ENCODE results near the gene IL20RA. TPM values are rescaled to one million over a fixed set of nuclear protein-coding genes. Genes with fewer than 3 reads are reported as not detected.

IL20RA gene
- polyA plus RNA-seq, 4 donors: 1.0 to 1.6 (median 1.5) TPM

- DNase-seq (ENCODE audit: low read depth in 4 of 4, low spot score in 2 of 4): no peak
Measured at GRCh38 chr6:137013031-137013430, 31.7 kb downstream of the IL20RA start.

GRCh38 chr6:137011406-137011805 is 33.4 kb downstream of the IL20RA start:
- DNase-seq (ENCODE audit: low read depth in 4 of 4, low spot score in 2 of 4): no peak

GRCh38 chr6:137010128-137010718 is 34.5 kb downstream of the IL20RA start:
- no peak for DNase-seq (ENCODE audit: low read depth in 4 of 4, low spot score in 2 of 4)

GRCh38 chr6:137008204-137008603 is 36.6 kb downstream of the IL20RA start:
- DNase-seq (ENCODE audit: low read depth in 4 of 4, low spot score in 2 of 4): no peak

GRCh38 chr6:137006056-137006455 is 38.7 kb downstream of the IL20RA start:
- DNase-seq (ENCODE audit: low read depth in 4 of 4, low spot score in 2 of 4): no peak

GRCh38 chr6:137005073-137005472 is 39.7 kb downstream of the IL20RA start:
- no peak for DNase-seq (ENCODE audit: low read depth in 4 of 4, low spot score in 2 of 4)

GRCh38 chr6:137002505-137002904 is 42.3 kb downstream of the IL20RA start:
- no peak for DNase-seq (ENCODE audit: low read depth in 4 of 4, low spot score in 2 of 4)

GRCh38 chr6:137001977-137002302 is 42.8 kb downstream of the IL20RA start:
- no peak for DNase-seq (ENCODE audit: low read depth in 4 of 4, low spot score in 2 of 4)

GRCh38 chr6:137001299-137001976 is 43.3 kb downstream of the IL20RA start:
- DNase-seq (ENCODE audit: low read depth in 4 of 4, low spot score in 2 of 4): no peak

GRCh38 chr6:137000825-137001224 is 43.9 kb downstream of the IL20RA start:
- no peak for DNase-seq (ENCODE audit: low read depth in 4 of 4, low spot score in 2 of 4)

GRCh38 chr6:136995521-136995920 is 49.2 kb downstream of the IL20RA start:
- DNase-seq (ENCODE audit: low read depth in 4 of 4, low spot score in 2 of 4): no peak

- no peak for DNase-seq (ENCODE audit: low read depth in 4 of 4, low spot score in 2 of 4)
Measured at GRCh38 chr6:136994782-136995181, 50.0 kb downstream of the IL20RA start.

GRCh38 chr6:136992113-136992512 is 52.7 kb downstream of the IL20RA start:
- no peak for DNase-seq (ENCODE audit: low read depth in 4 of 4, low spot score in 2 of 4)

GRCh38 chr6:136991646-136992045 is 53.1 kb downstream of the IL20RA start:
- no peak for DNase-seq (ENCODE audit: low read depth in 4 of 4, low spot score in 2 of 4)

GRCh38 chr6:136990754-136991153 is 54.0 kb downstream of the IL20RA start:
- DNase-seq (ENCODE audit: low read depth in 4 of 4, low spot score in 2 of 4): no peak

- DNase-seq (ENCODE audit: low read depth in 4 of 4, low spot score in 2 of 4): no peak
Measured at GRCh38 chr6:136990242-136990578, 54.6 kb downstream of the IL20RA start.

- DNase-seq (ENCODE audit: low read depth in 4 of 4, low spot score in 2 of 4): peak in 1 of 4 donors; percentile 29
Measured at GRCh38 chr6:136989571-136990241, 55.1 kb downstream of the IL20RA start.

GRCh38 chr6:136987526-136987925 is 57.2 kb downstream of the IL20RA start:
- no peak for DNase-seq (ENCODE audit: low read depth in 4 of 4, low spot score in 2 of 4)

GRCh38 chr6:136985502-136985901 is 59.3 kb downstream of the IL20RA start:
- no peak for DNase-seq (ENCODE audit: low read depth in 4 of 4, low spot score in 2 of 4)

GRCh38 chr6:136984578-136984977 is 60.2 kb downstream of the IL20RA start:
- DNase-seq (ENCODE audit: low read depth in 4 of 4, low spot score in 2 of 4): no peak

- DNase-seq (ENCODE audit: low read depth in 4 of 4, low spot score in 2 of 4): no peak
Measured at GRCh38 chr6:136983687-136984086, 61.1 kb downstream of the IL20RA start.

GRCh38 chr6:136982928-136983327 is 61.8 kb downstream of the IL20RA start:
- DNase-seq (ENCODE audit: low read depth in 4 of 4, low spot score in 2 of 4): no peak
